H9 (cell line): ENCODE results near the gene TGM2. TPM values are rescaled to one million over a fixed set of nuclear protein-coding genes. Genes with fewer than 3 reads are reported as not detected.

ENCODE experiments used
- DNase-seq: peaks from one replicate; pipeline ENCODE4 v3.0.0-alpha.2; 2017
- H2AFZ ChIP-seq: one replicate; pipeline ENCODE4 v1.6.1; 2013; ENCODE audit warnings: mild to moderate bottlenecking, low read length, control low read depth, moderate library complexity
- H2AK5ac ChIP-seq: 2 replicates; pipeline ENCODE4 v1.6.1; 2013; ENCODE audit warnings: low read length, control low read depth, mixed read lengths; ENCODE audit not compliant: insufficient read length
- H2BK120ac ChIP-seq: one replicate; pipeline ENCODE4 v1.6.1; 2013; ENCODE audit warnings: low read depth, mild to moderate bottlenecking, low read length, control low read depth, inconsistent platforms; ENCODE audit not compliant: poor library complexity, severe bottlenecking
- H2BK12ac ChIP-seq: 2 replicates; pipeline ENCODE4 v1.6.1; 2013; ENCODE audit warnings: low read length, control low read depth, mixed read lengths, low read depth; ENCODE audit not compliant: insufficient read length
- H2BK15ac ChIP-seq: 2 replicates; pipeline ENCODE4 v1.6.1; 2013; ENCODE audit warnings: low read depth, low read length, control low read depth
- H2BK20ac ChIP-seq: one replicate; pipeline ENCODE4 v1.6.1; 2013; ENCODE audit warnings: low read depth, mild to moderate bottlenecking, low read length, control low read depth, inconsistent platforms; ENCODE audit not compliant: poor library complexity, severe bottlenecking
- H2BK5ac ChIP-seq: 2 replicates; pipeline ENCODE4 v1.6.1; 2013; ENCODE audit warnings: low read length, control low read depth, mixed read lengths; ENCODE audit not compliant: insufficient read length
- H3K14ac ChIP-seq: 2 replicates; pipeline ENCODE4 v1.6.1; 2013; ENCODE audit warnings: low read length, control low read depth; ENCODE audit not compliant: insufficient read depth
- H3K18ac ChIP-seq: 2 replicates; pipeline ENCODE4 v1.6.1; 2013; ENCODE audit warnings: low read depth, mild to moderate bottlenecking, mixed read lengths, low read length, control low read depth; ENCODE audit not compliant: insufficient read length
- H3K23ac ChIP-seq: 2 replicates; pipeline ENCODE4 v1.6.1; 2013; ENCODE audit warnings: low read length, control low read depth, mixed read lengths, low read depth; ENCODE audit not compliant: insufficient read length
- H3K23me2 ChIP-seq: 2 replicates; pipeline ENCODE4 v1.6.1; 2013; ENCODE audit warnings: low read depth, mild to moderate bottlenecking, mixed read lengths, low read length, control low read depth; ENCODE audit not compliant: insufficient read length, poor library complexity, severe bottlenecking
- H3K27ac ChIP-seq: 2 replicates; pipeline ENCODE4 v1.5.1; 2013; ENCODE audit warnings: low read length, control low read depth, mixed read lengths, low read depth; ENCODE audit not compliant: insufficient read length
- H3K27me3 ChIP-seq: 2 replicates; pipeline ENCODE4 v1.6.1; 2013; ENCODE audit warnings: low read length, control low read depth, inconsistent platforms; ENCODE audit not compliant: insufficient read depth
- H3K4ac ChIP-seq: 2 replicates; pipeline ENCODE4 v1.6.1; 2013; ENCODE audit warnings: low read depth, mild to moderate bottlenecking, control low read depth, inconsistent platforms, low read length, moderate library complexity
- H3K4me1 ChIP-seq: 2 replicates; pipeline ENCODE4 v1.6.1; 2013; ENCODE audit warnings: low read length, control low read depth, inconsistent platforms; ENCODE audit not compliant: insufficient read depth
- H3K4me2 ChIP-seq: 2 replicates; pipeline ENCODE4 v1.6.1; 2013; ENCODE audit warnings: low read length, control low read depth, mixed read lengths; ENCODE audit not compliant: insufficient read length, insufficient read depth
- H3K56ac ChIP-seq: 2 replicates; pipeline ENCODE4 v1.6.1; 2013; ENCODE audit warnings: low read depth, mild to moderate bottlenecking, mixed read lengths, low read length, control low read depth; ENCODE audit not compliant: insufficient read length
- H3K79me1 ChIP-seq: 2 replicates; pipeline ENCODE4 v1.6.1; 2013; ENCODE audit warnings: low read depth, mild to moderate bottlenecking, moderate library complexity, low read length, control low read depth, inconsistent platforms; ENCODE audit not compliant: insufficient read depth, poor library complexity, severe bottlenecking
- H3K79me2 ChIP-seq: 2 replicates; pipeline ENCODE4 v1.6.1; 2013; ENCODE audit warnings: low read length, control low read depth, inconsistent platforms; ENCODE audit not compliant: insufficient read depth
- H3K9ac ChIP-seq: 2 replicates; pipeline ENCODE4 v1.6.1; 2013; ENCODE audit warnings: low read length, control low read depth, mixed read lengths; ENCODE audit not compliant: insufficient read length; ENCODE audit errors: extremely low read depth
- H3K9me3 ChIP-seq: one replicate; pipeline ENCODE4 v1.6.1; 2013; ENCODE audit warnings: low read depth, low read length, inconsistent platforms; ENCODE audit not compliant: control insufficient read depth
- H3T11ph ChIP-seq: one replicate; pipeline ENCODE4 v1.6.1; 2013; ENCODE audit warnings: mild to moderate bottlenecking, low read length, control low read depth, inconsistent platforms
- H4K20me1 ChIP-seq: one replicate; pipeline ENCODE4 v1.6.1; 2013; ENCODE audit not compliant: control insufficient read depth, insufficient read length, insufficient read depth
- H4K5ac ChIP-seq: 2 replicates; pipeline ENCODE4 v1.6.1; 2013; ENCODE audit warnings: low read depth, mild to moderate bottlenecking, mixed read lengths, low read length, control low read depth; ENCODE audit not compliant: insufficient read length
- H4K8ac ChIP-seq: replicated peaks from 2 replicates; pipeline ENCODE4 v1.6.1; 2013; ENCODE audit warnings: low read length, control low read depth, mixed read lengths, low read depth; ENCODE audit not compliant: insufficient read length
- H4K91ac ChIP-seq: 2 replicates; pipeline ENCODE4 v1.6.1; 2013; ENCODE audit warnings: low read depth, mild to moderate bottlenecking, moderate library complexity, mixed read lengths, low read length, control low read depth; ENCODE audit not compliant: insufficient read length
- H3K27ac Mint-ChIP-seq, 3 experiments: 2 replicates in 2 of 3; 3 replicates in 1 of 3; pipeline ENCODE4 v1.8.0; 2020 to 2021; ENCODE audit warnings: mixed read lengths in 3 of 3, mild to moderate bottlenecking in 1 of 3, moderate library complexity in 1 of 3
- H3K27me3 Mint-ChIP-seq: 2 replicates; pipeline ENCODE4 v1.8.0; 2021; ENCODE audit warnings: low read depth, mild to moderate bottlenecking, moderate library complexity, mixed read lengths
- H3K36me3 Mint-ChIP-seq, 3 experiments: 2 replicates in 2 of 3; 3 replicates in 1 of 3; pipeline ENCODE4 v1.8.0; 2020 to 2021; ENCODE audit warnings: low read depth in 3 of 3, mixed read lengths in 3 of 3; ENCODE audit not compliant: insufficient read depth in 1 of 3
- H3K4me1 Mint-ChIP-seq, 2 experiments: 2 replicates each; pipeline ENCODE4 v1.8.0; 2020; ENCODE audit warnings: mixed read lengths in 2 of 2
- H3K4me3 Mint-ChIP-seq, 2 experiments: 2 replicates in 1 of 2; 3 replicates in 1 of 2; pipeline ENCODE4 v1.8.0; 2020 to 2021; ENCODE audit warnings: mild to moderate bottlenecking in 2 of 2, mixed read lengths in 2 of 2, moderate library complexity in 1 of 2
- H3K9me3 Mint-ChIP-seq, 2 experiments: 2 replicates in 1 of 2; 3 replicates in 1 of 2; pipeline ENCODE4 v1.8.0; 2020; ENCODE audit warnings: mild to moderate bottlenecking in 2 of 2, mixed read lengths in 2 of 2, moderate library complexity in 1 of 2
- WGBS: extraction: QIAGEN DNeasy Blood & Tissue Kit; methylation state at CpG from one replicate; pipeline ENCODE4 v1.1.7; 2013; ENCODE audit warnings: missing lambda C conversion rate, low lambda C conversion rate, mixed read lengths; ENCODE audit not compliant: insufficient read length; ENCODE audit errors: extremely low coverage; 5-methylcytosine and 5-hydroxymethylcytosine counted together
- total RNA-seq: library from RNA; stranded (reverse); gene quantifications from 2 replicates; pipeline ENCODE4 v1.2.1, GENCODE V29; 2021
- TF ChIP-seq, protein P1 (sequence below): fragments of 200-600 bp; sonication (generic); conservative IDR thresholded peaks from 3 replicates; pipeline ENCODE4 v1.8.0; 2021; ENCODE audit warnings: antibody characterized with exemption, mild to moderate bottlenecking

Gene TGM2
- total RNA-seq, 1 experiment from 2014 or later = 1.1 TPM

DNA sequence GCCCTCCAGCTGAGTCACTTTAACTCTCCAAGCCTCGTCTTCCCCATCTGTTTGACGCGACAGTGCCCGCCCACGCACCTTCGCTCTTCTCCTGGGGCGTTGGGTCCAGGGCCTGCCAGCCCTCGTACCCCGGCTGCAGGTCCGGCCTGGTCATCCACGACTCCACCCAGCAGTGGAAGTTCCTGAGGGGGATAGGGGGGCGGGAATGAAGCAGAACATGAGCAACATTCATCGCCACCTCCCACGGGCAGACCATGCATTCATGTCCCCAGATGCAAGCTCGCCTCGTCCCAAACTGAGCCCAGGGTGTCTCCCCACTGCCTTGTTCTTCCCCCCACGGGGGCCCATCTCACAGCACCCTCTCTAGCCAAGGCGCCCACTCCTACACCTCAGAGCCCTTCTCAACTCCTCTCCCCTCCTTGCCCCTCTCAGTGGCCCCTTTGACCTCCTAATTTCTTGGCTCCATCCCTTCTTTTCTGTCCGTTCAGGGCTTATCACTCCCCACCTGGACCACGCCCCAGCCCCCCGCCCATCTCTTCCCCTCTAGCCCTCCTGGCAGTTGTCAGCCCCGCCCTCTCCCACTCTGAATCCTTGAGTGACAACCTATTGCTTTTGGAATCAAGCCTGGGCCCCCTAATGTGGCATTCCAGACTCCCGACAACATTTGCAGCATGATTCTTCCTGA is 23.7 kb downstream of the TGM2 start:
- no CpG with 5 or more reads among the region's 23 CpGs for WGBS
- Histone ChIP-seq H2BK15ac (no peak overlapping the region), H2AFZ (no peak overlapping the region), H3K23me2 (no peaks in the 10 kb centered on the region), H2BK12ac (no peak overlapping the region), H3K79me2 (no peaks in the 10 kb centered on the region), H3K9ac (no peak overlapping the region), H3K79me1 (no peaks in the 10 kb centered on the region), H3K18ac (no peak overlapping the region), H2BK120ac (no peak overlapping the region), H3K4me2 (no peak overlapping the region), H3K27me3 (no peaks in the 10 kb centered on the region), H3K56ac (no peak overlapping the region), H4K8ac (no peak overlapping the region), H3T11ph (no peak overlapping the region), H3K23ac (no peak overlapping the region), H3K4me1 (no peaks in the 10 kb centered on the region), H2BK5ac (no peak overlapping the region), H4K5ac (no peak overlapping the region), H4K20me1 (no peaks in the 10 kb centered on the region), H3K9me3 (no peaks in the 10 kb centered on the region), H3K4ac (no peak overlapping the region), H2BK20ac (no peak overlapping the region), H2AK5ac (no peak overlapping the region), H3K14ac (no peak overlapping the region), H3K27ac (no peak overlapping the region), H4K91ac (no peak overlapping the region)
- Mint-ChIP-seq H3K27me3 (no peaks in the 10 kb centered on the region; the same call in 1 of the 2 replicates), H3K36me3 (no peaks in the 10 kb centered on the region), H3K9me3 (no peaks in the 10 kb centered on the region), H3K27ac (peak overlapping the region in 2 of 3 experiments; percentile 39 to 84; a peak in 2 of 7 replicates), H3K4me1 (peaks cover 15 to 30% of the 10 kb centered on the region in 2 experiments), H3K4me3 (no peak overlapping the region)
- TF ChIP-seq, protein P1, sequence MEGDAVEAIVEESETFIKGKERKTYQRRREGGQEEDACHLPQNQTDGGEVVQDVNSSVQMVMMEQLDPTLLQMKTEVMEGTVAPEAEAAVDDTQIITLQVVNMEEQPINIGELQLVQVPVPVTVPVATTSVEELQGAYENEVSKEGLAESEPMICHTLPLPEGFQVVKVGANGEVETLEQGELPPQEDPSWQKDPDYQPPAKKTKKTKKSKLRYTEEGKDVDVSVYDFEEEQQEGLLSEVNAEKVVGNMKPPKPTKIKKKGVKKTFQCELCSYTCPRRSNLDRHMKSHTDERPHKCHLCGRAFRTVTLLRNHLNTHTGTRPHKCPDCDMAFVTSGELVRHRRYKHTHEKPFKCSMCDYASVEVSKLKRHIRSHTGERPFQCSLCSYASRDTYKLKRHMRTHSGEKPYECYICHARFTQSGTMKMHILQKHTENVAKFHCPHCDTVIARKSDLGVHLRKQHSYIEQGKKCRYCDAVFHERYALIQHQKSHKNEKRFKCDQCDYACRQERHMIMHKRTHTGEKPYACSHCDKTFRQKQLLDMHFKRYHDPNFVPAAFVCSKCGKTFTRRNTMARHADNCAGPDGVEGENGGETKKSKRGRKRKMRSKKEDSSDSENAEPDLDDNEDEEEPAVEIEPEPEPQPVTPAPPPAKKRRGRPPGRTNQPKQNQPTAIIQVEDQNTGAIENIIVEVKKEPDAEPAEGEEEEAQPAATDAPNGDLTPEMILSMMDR = no peak
- DNase-seq = no peak
